ENCODE results near the gene RBM39. TPM values are rescaled to one million over a fixed set of nuclear protein-coding genes. Genes with fewer than 3 reads are reported as not detected.

The RBM39 gene
- total and polyA plus RNA-seq, 2 of the 13 experiments (the other 11 are each of a cell fraction or from before 2014, with no cell fraction given): 788 to 920 TPM

GRCh38 chr20:35697696-35698297, 44.3 kb downstream of the RBM39 start (continued):
- TF ChIP-seq REST (IDR thresholded peaks at IDR 0.05; ENCODE audit: borderline replicate concordance in 1 of 2, low read depth in 1 of 2, low read length in 2 of 2): no peak
- TF ChIP-seq RBFOX2 (IDR thresholded peaks at IDR 0.05; ENCODE audit: low read depth, low read length): no peak
- TF ChIP-seq BRCA1 (CRISPR knock-in tag; IDR thresholded peaks at IDR 0.05): no peak
- no peak for TF ChIP-seq DR1 (CRISPR knock-in tag; IDR thresholded peaks at IDR 0.05)
- no peak for TF ChIP-seq ZNF451 (CRISPR knock-in tag; IDR thresholded peaks at IDR 0.05)
- 0 out of 2 replicates have a peak, but pooled peaks have one; percentile 74 for TF ChIP-seq ZNF737 (CRISPR knock-in tag; IDR thresholded peaks at IDR 0.05; ENCODE audit: borderline replicate concordance)
- no peak; the same call in none of the 2 replicates for TF ChIP-seq BORCS8-MEF2B (CRISPR knock-in tag; IDR thresholded peaks at IDR 0.05)
- no peak for TF ChIP-seq NR3C1 (CRISPR knock-in tag; IDR thresholded peaks at IDR 0.05)
- 0 out of 2 replicates have a peak, but pooled peaks have one; percentile 1 for TF ChIP-seq ZNF839 (CRISPR knock-in tag; IDR thresholded peaks at IDR 0.05; ENCODE audit: borderline replicate concordance)
- no peak for TF ChIP-seq SCMH1 (CRISPR knock-in tag; IDR thresholded peaks at IDR 0.05; ENCODE audit: borderline replicate concordance)
- TF ChIP-seq SMARCE1 (IDR thresholded peaks at IDR 0.05; ENCODE audit: borderline replicate concordance): no peak
- TF ChIP-seq ZFP91 (CRISPR knock-in tag; IDR thresholded peaks at IDR 0.05; ENCODE audit: borderline replicate concordance): no peak
- TF ChIP-seq RNF219 (CRISPR knock-in tag; IDR thresholded peaks at IDR 0.05): no peak
- no peak for TF ChIP-seq ZNF441 (CRISPR knock-in tag; IDR thresholded peaks at IDR 0.05; ENCODE audit: borderline replicate concordance)
- TF ChIP-seq ZNF660 (CRISPR knock-in tag; IDR thresholded peaks at IDR 0.05; ENCODE audit: borderline replicate concordance, low read depth): no peak
- TF ChIP-seq TAF1 (CRISPR knock-in tag; IDR thresholded peaks at IDR 0.05): no peak
- TF ChIP-seq ZNF235 (CRISPR knock-in tag; IDR thresholded peaks at IDR 0.05; ENCODE audit: borderline replicate concordance): 0 out of 2 replicates have a peak, but pooled peaks have one; percentile 40
- no peak for TF ChIP-seq MXD4 (CRISPR knock-in tag; IDR thresholded peaks at IDR 0.05)
- TF ChIP-seq ARHGAP35 (CRISPR knock-in tag; IDR thresholded peaks at IDR 0.05; ENCODE audit: borderline replicate concordance): no peak
- TF ChIP-seq RORA (CRISPR knock-in tag; IDR thresholded peaks at IDR 0.05): no peak
- TF ChIP-seq RFX5 (IDR thresholded peaks at IDR 0.05; ENCODE audit: low read depth, low read length): no peak
- no peak for TF ChIP-seq NPAS2 (CRISPR knock-in tag; IDR thresholded peaks at IDR 0.05; ENCODE audit: borderline replicate concordance)
- no peak for TF ChIP-seq SOX5 (CRISPR knock-in tag; IDR thresholded peaks at IDR 0.05; ENCODE audit: borderline replicate concordance)
